HEK293 (cell line): ENCODE results near the gene ABCA7.

Source experiments
- KLF1 ChIP-seq: fragments of 450-650 bp; formaldehyde crosslinking; IDR thresholded peaks from 2 replicates; pipeline ENCODE4 v1.5.1; 2016; ENCODE audit warnings: missing biosample characterization, missing genetic modification characterization
- MEIS1 ChIP-seq: sonication (generic); formaldehyde crosslinking; IDR thresholded peaks from 2 replicates; pipeline ENCODE4 v1.8.1; 2022; ENCODE audit warnings: missing genetic modification reagents, mild to moderate bottlenecking, borderline replicate concordance
- ZNF138 ChIP-seq: fragments of 450-650 bp; formaldehyde crosslinking; IDR thresholded peaks from 2 replicates; pipeline ENCODE4 v1.5.1; 2016; ENCODE audit warnings: missing biosample characterization, missing genetic modification characterization, borderline replicate concordance
- ZNF175 ChIP-seq: fragments of 450-650 bp; formaldehyde crosslinking; IDR thresholded peaks from 2 replicates; pipeline ENCODE4 v1.5.1; 2016; ENCODE audit warnings: missing biosample characterization, missing genetic modification characterization
- ZNF324 ChIP-seq: fragments of 450-650 bp; formaldehyde crosslinking; IDR thresholded peaks from 2 replicates; pipeline ENCODE4 v1.5.1; 2016; ENCODE audit warnings: missing biosample characterization, missing genetic modification characterization
- ZNF560 ChIP-seq: fragments of 450-650 bp; formaldehyde crosslinking; IDR thresholded peaks from 2 replicates; pipeline ENCODE4 v1.5.1; 2017; ENCODE audit warnings: missing biosample characterization, missing genetic modification characterization, borderline replicate concordance
- TF ChIP-seq, protein P1 (sequence below): fragments of 450-650 bp; formaldehyde crosslinking; IDR thresholded peaks from 2 replicates; pipeline ENCODE4 v1.5.1; 2016; ENCODE audit warnings: missing biosample characterization, missing genetic modification characterization
- TF ChIP-seq, protein P2 (sequence below): fragments of 450-650 bp; formaldehyde crosslinking; IDR thresholded peaks from 2 replicates; pipeline ENCODE4 v1.5.1; 2016; ENCODE audit warnings: missing biosample characterization, missing genetic modification characterization
- TF ChIP-seq, protein P3 (sequence below): IDR thresholded peaks from 2 replicates; pipeline ENCODE4 v1.6.1; 2011; ENCODE audit warnings: mild to moderate bottlenecking, low read depth, low read length, borderline replicate concordance

DNA sequence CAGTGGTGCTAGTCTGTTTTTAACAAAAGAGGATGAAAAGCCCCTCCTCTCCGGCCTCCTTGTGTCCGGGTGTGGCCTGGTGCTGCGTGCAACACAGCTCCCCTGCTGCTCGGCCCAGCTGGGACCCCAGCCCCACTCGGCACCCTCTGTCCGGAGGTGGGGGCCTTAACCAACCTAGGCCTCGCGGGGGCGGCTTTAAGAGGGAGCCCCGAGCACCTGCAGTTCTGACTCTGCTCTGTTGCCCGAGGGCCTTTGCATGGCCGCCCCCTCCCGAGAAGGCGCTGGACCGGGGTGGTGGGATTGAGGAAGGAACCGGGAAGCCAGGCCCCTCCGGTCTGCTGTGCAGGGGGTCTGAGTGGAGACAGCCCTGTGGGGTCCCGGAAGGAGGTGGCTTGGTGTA, 45.4 kb upstream of the ABCA7 start:
- TF ChIP-seq KLF1 (tag by site-specific recombination): no peak
- no peak for TF ChIP-seq ZNF175 (tag by site-specific recombination)
- TF ChIP-seq, protein P1, sequence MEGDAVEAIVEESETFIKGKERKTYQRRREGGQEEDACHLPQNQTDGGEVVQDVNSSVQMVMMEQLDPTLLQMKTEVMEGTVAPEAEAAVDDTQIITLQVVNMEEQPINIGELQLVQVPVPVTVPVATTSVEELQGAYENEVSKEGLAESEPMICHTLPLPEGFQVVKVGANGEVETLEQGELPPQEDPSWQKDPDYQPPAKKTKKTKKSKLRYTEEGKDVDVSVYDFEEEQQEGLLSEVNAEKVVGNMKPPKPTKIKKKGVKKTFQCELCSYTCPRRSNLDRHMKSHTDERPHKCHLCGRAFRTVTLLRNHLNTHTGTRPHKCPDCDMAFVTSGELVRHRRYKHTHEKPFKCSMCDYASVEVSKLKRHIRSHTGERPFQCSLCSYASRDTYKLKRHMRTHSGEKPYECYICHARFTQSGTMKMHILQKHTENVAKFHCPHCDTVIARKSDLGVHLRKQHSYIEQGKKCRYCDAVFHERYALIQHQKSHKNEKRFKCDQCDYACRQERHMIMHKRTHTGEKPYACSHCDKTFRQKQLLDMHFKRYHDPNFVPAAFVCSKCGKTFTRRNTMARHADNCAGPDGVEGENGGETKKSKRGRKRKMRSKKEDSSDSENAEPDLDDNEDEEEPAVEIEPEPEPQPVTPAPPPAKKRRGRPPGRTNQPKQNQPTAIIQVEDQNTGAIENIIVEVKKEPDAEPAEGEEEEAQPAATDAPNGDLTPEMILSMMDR (tag by site-specific recombination): no peak
- TF ChIP-seq ZNF138 (tag by site-specific recombination): no peak
- no peak for TF ChIP-seq MEIS1 (CRISPR knock-in tag)
- TF ChIP-seq, protein P2, sequence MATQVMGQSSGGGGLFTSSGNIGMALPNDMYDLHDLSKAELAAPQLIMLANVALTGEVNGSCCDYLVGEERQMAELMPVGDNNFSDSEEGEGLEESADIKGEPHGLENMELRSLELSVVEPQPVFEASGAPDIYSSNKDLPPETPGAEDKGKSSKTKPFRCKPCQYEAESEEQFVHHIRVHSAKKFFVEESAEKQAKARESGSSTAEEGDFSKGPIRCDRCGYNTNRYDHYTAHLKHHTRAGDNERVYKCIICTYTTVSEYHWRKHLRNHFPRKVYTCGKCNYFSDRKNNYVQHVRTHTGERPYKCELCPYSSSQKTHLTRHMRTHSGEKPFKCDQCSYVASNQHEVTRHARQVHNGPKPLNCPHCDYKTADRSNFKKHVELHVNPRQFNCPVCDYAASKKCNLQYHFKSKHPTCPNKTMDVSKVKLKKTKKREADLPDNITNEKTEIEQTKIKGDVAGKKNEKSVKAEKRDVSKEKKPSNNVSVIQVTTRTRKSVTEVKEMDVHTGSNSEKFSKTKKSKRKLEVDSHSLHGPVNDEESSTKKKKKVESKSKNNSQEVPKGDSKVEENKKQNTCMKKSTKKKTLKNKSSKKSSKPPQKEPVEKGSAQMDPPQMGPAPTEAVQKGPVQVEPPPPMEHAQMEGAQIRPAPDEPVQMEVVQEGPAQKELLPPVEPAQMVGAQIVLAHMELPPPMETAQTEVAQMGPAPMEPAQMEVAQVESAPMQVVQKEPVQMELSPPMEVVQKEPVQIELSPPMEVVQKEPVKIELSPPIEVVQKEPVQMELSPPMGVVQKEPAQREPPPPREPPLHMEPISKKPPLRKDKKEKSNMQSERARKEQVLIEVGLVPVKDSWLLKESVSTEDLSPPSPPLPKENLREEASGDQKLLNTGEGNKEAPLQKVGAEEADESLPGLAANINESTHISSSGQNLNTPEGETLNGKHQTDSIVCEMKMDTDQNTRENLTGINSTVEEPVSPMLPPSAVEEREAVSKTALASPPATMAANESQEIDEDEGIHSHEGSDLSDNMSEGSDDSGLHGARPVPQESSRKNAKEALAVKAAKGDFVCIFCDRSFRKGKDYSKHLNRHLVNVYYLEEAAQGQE: no peak
- no peak for TF ChIP-seq ZNF560
- TF ChIP-seq, protein P3, sequence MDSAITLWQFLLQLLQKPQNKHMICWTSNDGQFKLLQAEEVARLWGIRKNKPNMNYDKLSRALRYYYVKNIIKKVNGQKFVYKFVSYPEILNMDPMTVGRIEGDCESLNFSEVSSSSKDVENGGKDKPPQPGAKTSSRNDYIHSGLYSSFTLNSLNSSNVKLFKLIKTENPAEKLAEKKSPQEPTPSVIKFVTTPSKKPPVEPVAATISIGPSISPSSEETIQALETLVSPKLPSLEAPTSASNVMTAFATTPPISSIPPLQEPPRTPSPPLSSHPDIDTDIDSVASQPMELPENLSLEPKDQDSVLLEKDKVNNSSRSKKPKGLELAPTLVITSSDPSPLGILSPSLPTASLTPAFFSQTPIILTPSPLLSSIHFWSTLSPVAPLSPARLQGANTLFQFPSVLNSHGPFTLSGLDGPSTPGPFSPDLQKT: no peak
- TF ChIP-seq ZNF324 (tag by site-specific recombination): no peak
